Uterus (tissue), 2 donors: ENCODE data around the gene BMP6.

Experiments used
- CTCF ChIP-seq, 4 experiments: fragments of 200-600 bp in 2 of 4; fragments of 450-650 bp in 2 of 4; sonication (generic) in 2 of 4; IDR thresholded peaks; one replicate each; pipeline ENCODE4 v1.5.1; 2016 to 2019; ENCODE audit warnings: antibody characterized with exemption in 4 of 4, mild to moderate bottlenecking in 2 of 4, moderate library complexity in 1 of 4
- POLR2A ChIP-seq, 2 donors: fragments of 450-650 bp; IDR thresholded peaks; one replicate each; pipeline ENCODE4 v1.6.1; 2016; ENCODE audit warnings: antibody characterized with exemption in 2 of 2, mild to moderate bottlenecking in 1 of 2, moderate library complexity in 1 of 2

GRCh38 chr6:7802662-7803061, 76.8 kb downstream of the BMP6 start:
- TF ChIP-seq CTCF (IDR thresholded peaks at IDR 0.05), result no peak
- no peak for TF ChIP-seq POLR2A (IDR thresholded peaks at IDR 0.05)
